ENCODE results near the gene PTPRA.

The PTPRA gene

GRCh38 chr20:2858591-2858990 lies 14.7 kb upstream of the PTPRA start:
- DNase-seq (ENCODE audit: low read depth): no peak

- DNase-seq (ENCODE audit: low read depth): no peak
These were observed 13.8 kb upstream of the PTPRA start for GRCh38 chr20:2859330-2860121.

GRCh38 chr20:2864626-2865025 lies 8.7 kb upstream of the PTPRA start:
- no peak for DNase-seq (ENCODE audit: low read depth)

GRCh38 chr20:2865101-2865500 lies 8.2 kb upstream of the PTPRA start:
- no peak for DNase-seq (ENCODE audit: low read depth)

- no peak for DNase-seq (ENCODE audit: low read depth)
These were observed 7.7 kb upstream of the PTPRA start for GRCh38 chr20:2865630-2866029.

GRCh38 chr20:2866236-2866635 lies 7.0 kb upstream of the PTPRA start:
- no peak for DNase-seq (ENCODE audit: low read depth)

- no peak for DNase-seq (ENCODE audit: low read depth)
These were observed 6.0 kb upstream of the PTPRA start for GRCh38 chr20:2867081-2867864.

GRCh38 chr20:2869381-2869780 lies 3.9 kb upstream of the PTPRA start:
- no peak for DNase-seq (ENCODE audit: low read depth)

- no peak for DNase-seq (ENCODE audit: low read depth)
These were observed 2.2 kb upstream of the PTPRA start for GRCh38 chr20:2871111-2871465.

GRCh38 chr20:2871661-2872458 lies 1.4 kb upstream of the PTPRA start:
- DNase-seq (ENCODE audit: low read depth): no peak

GRCh38 chr20:2872459-2873009 lies 747 bp upstream of the PTPRA start:
- DNase-seq (ENCODE audit: low read depth): no peak

- no peak for DNase-seq (ENCODE audit: low read depth)
These were observed 413 bp downstream of the PTPRA start for GRCh38 chr20:2873747-2874041.

- DNase-seq (ENCODE audit: low read depth): no peak
These were observed 1.2 kb downstream of the PTPRA start for GRCh38 chr20:2874456-2874855.

- no peak for DNase-seq (ENCODE audit: low read depth)
These were observed 2.5 kb downstream of the PTPRA start for GRCh38 chr20:2875690-2876203.

- DNase-seq (ENCODE audit: low read depth): no peak
These were observed 5.2 kb downstream of the PTPRA start for GRCh38 chr20:2878515-2878914.

GRCh38 chr20:2879146-2879545 lies 5.9 kb downstream of the PTPRA start:
- DNase-seq (ENCODE audit: low read depth): peak; percentile 60

- no peak for DNase-seq (ENCODE audit: low read depth)
These were observed 7.4 kb downstream of the PTPRA start for GRCh38 chr20:2880650-2881049.

- DNase-seq (ENCODE audit: low read depth): no peak
These were observed 10.7 kb downstream of the PTPRA start for GRCh38 chr20:2883726-2884637.

- no peak for DNase-seq (ENCODE audit: low read depth)
These were observed 14.4 kb downstream of the PTPRA start for GRCh38 chr20:2887715-2888114.

GRCh38 chr20:2888224-2888955 lies 15.1 kb downstream of the PTPRA start:
- no peak for DNase-seq (ENCODE audit: low read depth)

GRCh38 chr20:2889209-2889608 lies 15.9 kb downstream of the PTPRA start:
- no peak for DNase-seq (ENCODE audit: low read depth)

All from non-pigmented ciliary epithelial cell (primary cell).